Stimulated activated naive CD8-positive, alpha-beta T cell treated with anti-CD3 and anti-CD28 coated beads, Interleukin-15, Interleukin-2, amounts not matched to agents 100 ng/mL and 50 ng/mL, for 24 hours (primary cell): ENCODE data around the gene AKR1B1.

Experiments used
- H3K27ac Mint-ChIP-seq: one replicate; pipeline ENCODE4 v1.8.0; 2021; ENCODE audit warnings: mild to moderate bottlenecking, mixed read lengths
- H3K27me3 Mint-ChIP-seq: one replicate; pipeline ENCODE4 v1.8.0; 2021; ENCODE audit warnings: mixed read lengths
- H3K36me3 Mint-ChIP-seq: one replicate; pipeline ENCODE4 v1.8.0; 2021; ENCODE audit warnings: low read depth, mixed read lengths
- H3K4me1 Mint-ChIP-seq: one replicate; pipeline ENCODE4 v1.8.0; 2021; ENCODE audit warnings: low read depth, mixed read lengths
- H3K4me3 Mint-ChIP-seq: one replicate; pipeline ENCODE4 v1.8.0; 2021; ENCODE audit warnings: mild to moderate bottlenecking, mixed read lengths
- H3K9me3 Mint-ChIP-seq: one replicate; pipeline ENCODE4 v1.8.0; 2021; ENCODE audit warnings: mixed read lengths

AKR1B1 gene

GRCh38 chr7:134458341-134458805 lies 527 bp downstream of the AKR1B1 start:
- H3K4me1 Mint-ChIP-seq = peaks cover 52% of the 10 kb centered on the region
- peak overlapping the region; percentile 88 for H3K4me3 Mint-ChIP-seq
- no peaks in the 10 kb centered on the region for H3K9me3 Mint-ChIP-seq
- peaks cover 18% of the 10 kb centered on the region for H3K36me3 Mint-ChIP-seq
- no peaks in the 10 kb centered on the region for H3K27me3 Mint-ChIP-seq
- peak overlapping the region; percentile 55 for H3K27ac Mint-ChIP-seq

GRCh38 chr7:134457210-134457609 lies 1.7 kb downstream of the AKR1B1 start:
- peaks cover 52% of the 10 kb centered on the region for H3K4me1 Mint-ChIP-seq
- peaks cover 23% of the 10 kb centered on the region for H3K36me3 Mint-ChIP-seq
- H3K27me3 Mint-ChIP-seq = no peaks in the 10 kb centered on the region
- H3K4me3 Mint-ChIP-seq = peak overlapping the region; percentile 88
- H3K9me3 Mint-ChIP-seq = no peaks in the 10 kb centered on the region
- H3K27ac Mint-ChIP-seq = no peak overlapping the region

DNA sequence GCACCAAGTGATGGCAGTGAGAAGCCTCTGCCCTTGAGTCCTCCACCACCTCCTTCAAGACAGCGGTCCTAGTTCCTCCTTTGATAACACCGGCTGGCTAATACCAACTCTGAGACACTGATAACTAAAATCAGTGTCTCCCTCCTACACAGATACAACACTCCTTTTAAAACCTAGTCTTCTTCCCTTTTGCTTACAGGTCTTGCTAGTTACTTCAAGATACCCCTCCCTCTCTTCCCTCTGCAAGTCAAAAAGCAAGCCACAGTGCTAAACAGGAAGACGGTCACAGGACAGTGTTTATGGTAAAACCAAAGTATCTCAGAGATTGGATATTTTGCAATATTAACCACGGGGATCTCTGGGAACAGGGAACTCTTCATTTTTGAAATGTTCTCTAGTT lies 4.6 kb downstream of the AKR1B1 start:
- peaks cover 43% of the 10 kb centered on the region for H3K4me1 Mint-ChIP-seq

DNA sequence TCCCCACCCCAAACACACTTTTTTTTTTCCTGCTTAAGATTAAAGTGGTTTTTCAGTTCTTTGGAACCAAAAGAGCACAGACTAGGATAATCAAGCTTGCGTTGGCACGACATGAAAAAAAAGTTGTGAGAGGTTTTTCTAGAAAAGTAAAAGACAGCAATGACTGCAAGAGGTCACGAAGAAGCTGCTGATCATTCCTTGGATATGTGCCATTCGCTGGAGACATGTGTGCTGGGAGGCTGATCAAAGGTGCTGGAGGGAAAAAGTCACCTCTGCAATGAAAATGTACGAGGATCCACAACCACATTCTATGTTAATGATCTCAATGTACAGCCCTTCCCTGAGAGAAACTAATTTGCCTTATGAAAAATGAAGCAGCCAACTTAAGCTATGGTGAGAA lies 5.4 kb downstream of the AKR1B1 start:
- Mint-ChIP-seq H3K9me3 (no peaks in the 10 kb centered on the region), H3K27ac (no peak overlapping the region), H3K4me3 (no peak overlapping the region)

More for the DNA sequence above, 4.6 kb downstream of the AKR1B1 start:
- Mint-ChIP-seq H3K9me3 (no peaks in the 10 kb centered on the region), H3K27me3 (no peaks in the 10 kb centered on the region), H3K27ac (peak overlapping the region; percentile 16), H3K36me3 (peaks cover 41% of the 10 kb centered on the region), H3K4me3 (peak overlapping the region; percentile 0)

GRCh38 chr7:134452991-134453473 lies 5.9 kb downstream of the AKR1B1 start:
- Mint-ChIP-seq H3K36me3 (peaks cover 47% of the 10 kb centered on the region), H3K27me3 (no peaks in the 10 kb centered on the region), H3K4me3 (no peak overlapping the region), H3K27ac (no peak overlapping the region), H3K9me3 (no peaks in the 10 kb centered on the region), H3K4me1 (peaks cover 37% of the 10 kb centered on the region)

More for the DNA sequence above, 5.4 kb downstream of the AKR1B1 start:
- no peaks in the 10 kb centered on the region for H3K27me3 Mint-ChIP-seq
- peaks cover 47% of the 10 kb centered on the region for H3K36me3 Mint-ChIP-seq
- H3K4me1 Mint-ChIP-seq = peaks cover 40% of the 10 kb centered on the region

GRCh38 chr7:134452419-134452838 lies 6.5 kb downstream of the AKR1B1 start:
- Mint-ChIP-seq H3K27ac (no peak overlapping the region), H3K27me3 (no peaks in the 10 kb centered on the region), H3K9me3 (no peaks in the 10 kb centered on the region), H3K4me1 (peaks cover 31% of the 10 kb centered on the region), H3K36me3 (peaks cover 46% of the 10 kb centered on the region), H3K4me3 (no peak overlapping the region)

GRCh38 chr7:134451656-134452055 lies 7.2 kb downstream of the AKR1B1 start:
- no peaks in the 10 kb centered on the region for H3K27me3 Mint-ChIP-seq
- H3K4me1 Mint-ChIP-seq = peaks cover 27% of the 10 kb centered on the region
- peaks cover 44% of the 10 kb centered on the region for H3K36me3 Mint-ChIP-seq
- H3K27ac Mint-ChIP-seq = no peak overlapping the region
- H3K4me3 Mint-ChIP-seq = no peak overlapping the region
- no peaks in the 10 kb centered on the region for H3K9me3 Mint-ChIP-seq

DNA sequence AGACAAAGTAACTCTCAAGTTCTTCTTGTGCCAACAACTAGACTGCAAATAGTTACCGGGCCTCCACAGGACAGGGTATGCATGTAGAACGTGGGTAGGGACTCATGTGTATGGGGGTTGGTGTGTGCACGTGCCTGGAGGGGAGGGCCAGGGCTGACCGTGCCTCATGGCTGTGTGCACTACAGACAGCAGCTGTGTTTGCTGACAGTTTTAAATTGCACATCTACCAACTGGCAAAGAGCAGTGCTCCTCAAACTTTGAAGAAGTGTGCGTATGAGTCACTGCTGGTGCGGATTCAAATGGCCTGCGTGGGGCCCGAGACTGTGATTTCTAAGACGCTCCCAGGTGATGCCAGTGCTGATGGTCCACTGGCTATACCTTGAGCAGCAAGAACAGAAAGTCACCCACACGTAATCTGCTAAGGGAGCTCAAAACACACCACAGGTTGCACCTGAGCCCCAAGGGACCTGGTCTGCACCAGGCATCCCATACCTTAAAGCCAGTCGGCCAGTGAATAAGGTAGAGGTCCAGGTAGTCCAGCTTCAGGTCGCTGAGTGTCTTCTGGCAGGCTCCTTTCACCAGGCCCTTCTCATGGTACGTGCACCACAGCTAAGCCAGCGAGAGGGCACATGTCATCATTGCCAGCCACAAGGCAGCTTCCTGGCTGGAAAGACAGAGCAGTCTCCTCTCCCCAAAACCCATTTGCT lies 8.5 kb downstream of the AKR1B1 start:
- Mint-ChIP-seq H3K27me3 (no peaks in the 10 kb centered on the region), H3K36me3 (peaks cover 47% of the 10 kb centered on the region), H3K9me3 (no peaks in the 10 kb centered on the region), H3K27ac (no peak overlapping the region), H3K4me1 (peaks cover 21% of the 10 kb centered on the region), H3K4me3 (no peak overlapping the region)

DNA sequence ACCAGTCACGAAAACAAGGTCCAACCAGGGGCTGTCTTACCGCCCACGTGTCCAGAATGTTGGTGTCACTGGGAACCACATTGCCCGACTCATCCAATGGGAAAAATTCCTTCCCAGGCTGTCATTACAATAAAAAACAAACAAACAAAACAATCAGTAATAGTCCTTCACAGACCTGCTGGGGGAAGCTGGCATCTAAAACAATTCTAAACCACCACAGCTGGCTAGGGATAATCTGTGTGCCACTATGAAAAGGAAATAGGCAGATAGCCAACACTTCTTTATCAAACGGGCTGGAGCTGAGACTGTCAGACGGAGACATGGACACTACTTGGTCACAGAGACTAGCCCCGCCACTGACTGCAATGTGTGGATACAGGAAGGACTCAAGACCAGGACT lies 9.2 kb downstream of the AKR1B1 start:
- Mint-ChIP-seq H3K27ac (no peak overlapping the region), H3K9me3 (no peaks in the 10 kb centered on the region), H3K4me1 (peaks cover 14% of the 10 kb centered on the region), H3K27me3 (no peaks in the 10 kb centered on the region), H3K4me3 (no peak overlapping the region), H3K36me3 (peaks cover 55% of the 10 kb centered on the region)

DNA sequence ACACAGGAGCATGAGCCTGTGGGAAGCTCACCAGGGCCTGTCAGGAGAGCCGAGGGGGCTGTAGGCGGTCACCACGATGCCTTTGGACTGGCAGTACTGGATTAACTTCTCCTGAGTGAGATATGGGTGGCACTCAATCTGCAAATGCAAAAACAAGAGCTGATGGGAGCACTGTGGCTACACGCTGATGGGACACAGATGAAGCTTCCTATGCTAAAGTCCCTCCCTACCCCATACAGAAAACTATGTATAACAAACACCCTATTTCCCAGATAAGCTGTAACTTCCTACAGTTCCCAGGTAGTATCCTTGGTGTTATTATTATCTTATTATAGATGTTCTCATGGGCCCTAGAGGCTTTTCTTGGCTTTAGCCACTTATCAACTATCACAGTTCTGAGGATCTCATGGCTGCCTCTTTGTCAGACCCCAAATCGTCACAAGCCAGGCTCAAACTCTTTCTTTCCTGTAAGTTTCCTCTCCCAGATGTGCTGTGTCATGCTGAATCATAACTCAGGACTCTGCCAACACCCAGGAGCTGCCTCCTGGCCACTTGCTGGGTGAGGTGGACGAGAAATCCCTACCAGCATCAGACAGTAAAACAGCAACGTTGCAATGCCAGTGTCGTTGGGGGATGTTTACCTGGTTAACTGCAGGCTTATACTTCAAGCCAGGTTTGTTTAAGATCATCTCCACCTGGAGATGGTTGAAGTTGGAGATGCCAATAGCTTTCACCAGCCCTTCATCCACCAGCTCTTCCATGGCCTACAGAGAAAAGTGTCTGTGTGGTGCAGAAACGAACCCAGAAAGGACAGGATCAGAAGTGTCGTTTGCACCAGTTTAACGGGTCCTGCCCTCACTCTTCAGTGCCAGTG lies 10.3 kb downstream of the AKR1B1 start:
- Mint-ChIP-seq H3K4me3 (no peak overlapping the region), H3K9me3 (no peaks in the 10 kb centered on the region), H3K27ac (no peak overlapping the region), H3K4me1 (peaks cover 3% of the 10 kb centered on the region), H3K27me3 (no peaks in the 10 kb centered on the region), H3K36me3 (peaks cover 63% of the 10 kb centered on the region)

- no peaks in the 10 kb centered on the region for H3K9me3 Mint-ChIP-seq
- peaks cover 68% of the 10 kb centered on the region for H3K36me3 Mint-ChIP-seq
Observed at GRCh38 chr7:134447383-134447782, 11.5 kb downstream of the AKR1B1 start.

DNA sequence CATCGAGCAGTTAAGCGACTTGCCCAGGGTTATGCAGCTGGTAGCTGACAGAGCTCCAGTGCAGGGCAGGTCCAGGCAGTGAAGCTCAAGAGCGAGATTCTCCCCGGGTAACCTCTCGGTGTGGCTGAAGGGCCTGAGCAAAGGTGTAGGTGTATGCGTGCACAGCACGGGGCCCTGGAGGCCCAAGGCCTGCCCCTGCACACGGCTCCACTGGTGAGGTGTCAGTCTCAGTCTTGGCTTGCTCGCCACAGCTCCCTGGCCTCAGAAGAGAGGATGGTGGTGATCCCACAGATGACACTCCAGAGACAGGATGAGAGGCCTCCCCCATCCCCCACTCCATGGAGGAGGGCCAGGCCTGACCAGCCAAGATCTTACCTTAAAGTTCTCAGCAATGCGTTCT lies 12.0 kb downstream of the AKR1B1 start:
- Mint-ChIP-seq H3K36me3 (peaks cover 67% of the 10 kb centered on the region), H3K4me3 (no peak overlapping the region), H3K4me1 (no peaks in the 10 kb centered on the region), H3K27ac (no peak overlapping the region), H3K9me3 (no peaks in the 10 kb centered on the region), H3K27me3 (no peaks in the 10 kb centered on the region)

More at GRCh38 chr7:134447383-134447782, 11.5 kb downstream of the AKR1B1 start:
- no peak overlapping the region for H3K27ac Mint-ChIP-seq
- H3K4me3 Mint-ChIP-seq = no peak overlapping the region
- no peaks in the 10 kb centered on the region for H3K4me1 Mint-ChIP-seq
- H3K27me3 Mint-ChIP-seq = no peaks in the 10 kb centered on the region

DNA sequence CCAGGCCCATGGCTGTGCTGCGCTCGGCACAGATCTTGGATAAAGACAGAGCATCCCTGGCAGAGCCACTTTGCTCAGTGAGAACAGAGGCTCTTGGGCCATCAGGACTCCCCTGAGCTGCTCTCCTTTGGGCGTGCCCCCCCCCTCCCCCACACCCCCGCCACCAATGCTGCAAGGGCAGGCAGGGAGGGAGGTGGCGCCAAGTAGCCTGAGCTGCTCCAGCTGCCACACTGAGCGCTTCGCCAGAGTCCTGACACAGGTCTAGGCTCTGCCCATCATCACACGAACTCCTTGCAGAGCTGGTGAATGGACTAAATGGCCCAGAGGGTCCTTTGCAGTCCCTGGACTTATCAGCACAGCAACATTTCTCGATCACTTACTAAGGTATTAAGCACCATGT lies 12.5 kb downstream of the AKR1B1 start:
- H3K4me3 Mint-ChIP-seq = no peak overlapping the region
- no peaks in the 10 kb centered on the region for H3K4me1 Mint-ChIP-seq
- peaks cover 72% of the 10 kb centered on the region for H3K36me3 Mint-ChIP-seq
- no peaks in the 10 kb centered on the region for H3K9me3 Mint-ChIP-seq
- H3K27ac Mint-ChIP-seq = no peak overlapping the region
- H3K27me3 Mint-ChIP-seq = no peaks in the 10 kb centered on the region

DNA sequence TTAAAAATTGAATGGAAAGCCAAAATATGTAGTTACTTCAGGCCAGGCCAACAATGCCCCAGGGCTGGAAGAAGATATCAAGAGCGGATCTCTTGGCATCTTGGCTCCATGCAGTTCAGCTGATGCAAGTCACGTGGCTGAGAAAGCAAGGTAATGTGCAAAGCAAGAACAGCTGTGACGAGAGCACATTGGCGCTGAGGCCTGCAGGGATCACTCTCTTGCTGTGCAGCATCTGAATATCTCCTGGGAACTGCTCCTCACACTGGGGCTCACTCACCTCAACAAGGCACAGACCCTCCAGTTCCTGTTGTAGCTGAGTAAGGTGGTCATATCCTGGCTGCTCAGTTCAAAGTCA lies 14.0 kb downstream of the AKR1B1 start:
- H3K36me3 Mint-ChIP-seq = peaks cover 76% of the 10 kb centered on the region

More for the DNA sequence above, 14.0 kb downstream of the AKR1B1 start:
- no peaks in the 10 kb centered on the region for H3K27me3 Mint-ChIP-seq
- no peaks in the 10 kb centered on the region for H3K9me3 Mint-ChIP-seq
- no peak overlapping the region for H3K4me3 Mint-ChIP-seq
- no peaks in the 10 kb centered on the region for H3K4me1 Mint-ChIP-seq
- H3K27ac Mint-ChIP-seq = no peak overlapping the region
